ENCODE results near the gene DCTN4. TPM values are rescaled to one million over a fixed set of nuclear protein-coding genes. Genes with fewer than 3 reads are reported as not detected.
A peak's percentile ranks its signal among the peaks of the same experiment; 100 is the strongest.

The DCTN4 gene
- total RNA-seq, 1 donor from 2014 or later, result 71.8 TPM

DNA sequence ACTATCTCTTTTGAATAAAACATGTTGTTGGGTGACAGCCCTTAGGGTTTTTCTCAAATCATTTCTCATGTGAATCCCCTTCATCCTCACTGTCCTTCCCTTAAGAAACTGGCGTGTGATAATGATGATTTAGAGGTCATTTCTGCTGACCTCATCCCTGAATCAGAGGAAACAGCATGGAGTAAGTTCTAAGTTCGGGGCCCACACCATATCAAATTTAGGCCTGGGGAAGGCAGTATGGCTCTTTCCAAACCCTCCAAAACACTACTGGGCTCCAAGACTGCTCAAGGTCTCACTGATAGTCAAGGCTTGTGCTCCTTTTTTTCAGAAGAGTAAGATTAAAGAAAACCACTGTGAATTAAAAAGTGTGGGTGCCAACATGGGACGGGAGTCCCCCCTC lies 18.9 kb upstream of the DCTN4 start:
- Histone ChIP-seq H3K4me3 (peak overlapping the region; percentile 92), H3K27ac (peak overlapping the region; percentile 92), H3K4me1 (peaks cover 38% of the 10 kb centered on the region), H3K27me3 (ENCODE audit: low read depth) (no peaks in the 10 kb centered on the region), H3K9me3 (no peaks in the 10 kb centered on the region), H3K36me3 (no peaks in the 10 kb centered on the region)
- no peak for ATAC-seq
- intact Hi-C loops (cut with DNase I), result no loop called here
- DNase-seq, result no peak
- TF ChIP-seq CTCF (IDR thresholded peaks at IDR 0.05), result no peak

- TF ChIP-seq CTCF (IDR thresholded peaks at IDR 0.05), result no peak
- Histone ChIP-seq H3K36me3 (no peaks in the 10 kb centered on the region), H3K27ac (no peak overlapping the region), H3K4me1 (peaks cover 7% of the 10 kb centered on the region), H3K9me3 (no peaks in the 10 kb centered on the region), H3K4me3 (no peak overlapping the region), H3K27me3 (ENCODE audit: low read depth) (no peaks in the 10 kb centered on the region)
- intact Hi-C loops (cut with DNase I), result no loop called here
- ATAC-seq, result no peak
- DNase-seq, result no peak
These were observed 15.3 kb upstream of the DCTN4 start for GRCh38 chr5:150774145-150774544.

DNA sequence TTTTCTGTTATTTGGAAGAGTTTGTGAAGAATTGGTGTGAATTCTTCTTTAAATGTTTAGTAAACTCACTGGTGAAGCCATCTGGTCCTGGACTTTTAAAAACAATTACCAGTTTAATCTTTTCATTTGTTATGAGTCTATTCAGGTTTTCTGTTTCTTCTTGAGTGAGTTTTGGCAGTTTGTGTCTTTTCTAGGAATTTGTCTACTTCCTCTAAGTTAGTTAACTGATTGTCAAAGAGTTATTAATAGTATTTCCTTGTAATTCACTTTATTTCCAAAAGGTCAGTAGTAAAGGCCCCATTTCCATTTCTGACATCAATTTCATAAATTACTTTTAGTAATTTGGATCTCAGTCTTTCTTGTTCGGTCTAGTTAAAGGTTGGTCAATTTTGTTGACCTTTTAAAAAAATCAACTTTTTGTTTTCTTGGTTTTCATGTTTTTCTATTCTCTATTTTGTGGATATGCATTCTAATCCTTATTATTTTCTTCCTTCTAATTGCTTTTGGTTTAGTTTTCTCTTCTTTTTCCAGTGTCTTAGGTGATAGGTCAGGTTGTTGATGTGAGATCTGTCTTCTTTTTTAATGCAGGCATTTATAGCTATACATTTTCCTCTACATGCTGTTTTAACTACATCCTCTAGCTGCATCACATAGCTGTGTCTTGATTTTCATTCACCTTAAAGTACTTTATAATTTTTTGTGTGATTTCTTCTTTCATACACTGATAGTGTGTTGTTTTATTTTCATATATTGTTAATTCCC lies 12.4 kb upstream of the DCTN4 start:
- H3K27ac ChIP-seq, result no peak overlapping the region
- no peaks in the 10 kb centered on the region for H3K4me1 ChIP-seq
- ATAC-seq, result no peak
- no peak for TF ChIP-seq CTCF (IDR thresholded peaks at IDR 0.05)
- intact Hi-C loops (cut with DNase I), result no loop called here
- H3K4me3 ChIP-seq, result no peak overlapping the region
- H3K9me3 ChIP-seq, result no peaks in the 10 kb centered on the region
- DNase-seq, result no peak
- no peaks in the 10 kb centered on the region for H3K36me3 ChIP-seq
- no peaks in the 10 kb centered on the region for H3K27me3 ChIP-seq (ENCODE audit: low read depth)

GRCh38 chr5:150766251-150766650 lies 7.4 kb upstream of the DCTN4 start:
- H3K36me3 ChIP-seq, result no peaks in the 10 kb centered on the region
- peaks cover 20% of the 10 kb centered on the region for H3K4me1 ChIP-seq
- TF ChIP-seq CTCF (IDR thresholded peaks at IDR 0.05), result no peak
- no peaks in the 10 kb centered on the region for H3K9me3 ChIP-seq
- H3K27ac ChIP-seq, result no peak overlapping the region
- H3K27me3 ChIP-seq (ENCODE audit: low read depth), result no peaks in the 10 kb centered on the region
- no peak overlapping the region for H3K4me3 ChIP-seq
- intact Hi-C loops (cut with DNase I), result no loop called here
- DNase-seq, result no peak
- ATAC-seq, result no peak

- H3K36me3 ChIP-seq, result no peaks in the 10 kb centered on the region
- DNase-seq, result no peak
- TF ChIP-seq CTCF (IDR thresholded peaks at IDR 0.05), result no peak
- intact Hi-C loops (cut with DNase I), result no loop called here
- no peak overlapping the region for H3K27ac ChIP-seq
- peaks cover 20% of the 10 kb centered on the region for H3K4me1 ChIP-seq
- no peak overlapping the region for H3K4me3 ChIP-seq
- ATAC-seq, result no peak
- H3K9me3 ChIP-seq, result no peaks in the 10 kb centered on the region
- no peaks in the 10 kb centered on the region for H3K27me3 ChIP-seq (ENCODE audit: low read depth)
These were observed 7.0 kb upstream of the DCTN4 start for GRCh38 chr5:150765799-150766169.

Data from lower lobe of right lung (tissue), 2 donors.